Measurements from ENCODE around the gene DPEP3.
"Not testable (repeated sequence)": the region's sequence is repeated elsewhere in the genome, so short reads cannot be mapped to it uniquely, and the experiment has no call there.

Gene DPEP3

GRCh38 chr16:67943619-67944504, 36.4 kb downstream of the DPEP3 start, which contains the start of gene LCAT:
Gene LCAT (minus strand): TSS chr16:67944120. CDS start chr16:67944101, 19 bp downstream.
- no peak for FAIRE-seq

DNA sequence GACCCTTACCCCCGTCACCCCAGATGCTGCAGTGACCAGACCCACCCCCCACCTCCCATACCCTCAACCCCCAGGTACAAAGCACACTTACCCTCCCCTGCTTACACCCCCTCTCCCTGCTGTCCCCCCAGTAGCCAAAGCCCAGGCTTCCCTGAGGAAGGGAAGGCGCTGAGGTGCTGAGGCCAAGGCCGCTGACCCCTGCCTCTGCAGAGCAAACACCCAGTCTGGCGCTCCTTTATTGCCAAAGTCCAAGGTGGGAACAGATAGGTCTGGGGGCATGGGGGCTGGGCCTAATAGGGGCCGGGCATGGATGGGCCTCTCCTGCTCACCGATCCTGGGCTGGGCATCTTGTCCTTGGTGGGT, 37.1 kb downstream of the DPEP3 start:
- FAIRE-seq = no peak

GRCh38 chr16:67942510-67943255, 37.6 kb downstream of the DPEP3 start:
- no peak for FAIRE-seq

GRCh38 chr16:67942200-67942509, 38.1 kb downstream of the DPEP3 start:
- no peak for FAIRE-seq

DNA sequence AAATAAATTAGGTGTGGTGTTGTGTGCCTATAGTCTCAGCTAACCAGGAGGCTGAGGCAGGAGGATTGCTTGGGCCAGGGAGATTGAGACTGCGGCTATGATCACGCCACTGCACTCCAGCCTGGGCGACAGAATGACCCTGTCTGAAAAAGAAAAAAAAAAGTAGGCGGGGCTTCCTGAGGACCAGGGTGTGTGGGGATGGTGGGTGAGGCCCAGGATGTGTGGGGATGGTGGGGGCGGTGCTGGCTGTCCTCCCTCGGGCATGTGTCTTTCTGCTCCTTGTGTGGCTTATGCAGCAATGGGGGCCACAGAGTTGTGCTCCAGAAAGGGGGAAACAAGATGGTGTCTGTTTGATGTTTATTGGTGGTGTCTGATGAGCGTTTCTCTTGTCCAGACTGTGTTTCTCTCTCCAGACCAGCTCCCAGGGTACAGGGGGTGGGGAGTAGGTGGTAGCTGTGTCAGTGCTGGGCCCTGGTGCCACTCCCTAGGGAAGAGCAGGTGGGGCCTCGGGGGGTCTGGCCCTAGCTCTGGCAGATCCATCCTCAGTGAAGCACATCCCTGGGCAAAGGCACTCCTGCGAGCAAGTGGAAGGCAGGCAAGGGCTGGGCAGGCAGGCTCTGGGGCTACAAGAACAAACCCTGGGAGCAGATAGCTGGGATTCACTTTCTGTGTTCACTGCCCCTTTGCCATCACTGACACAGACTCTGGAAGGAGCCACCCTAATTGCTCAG, 38.7 kb downstream of the DPEP3 start:
- FAIRE-seq = no peak

- FAIRE-seq = no peak
Measured at GRCh38 chr16:67940446-67941089, 39.7 kb downstream of the DPEP3 start.

- FAIRE-seq = no peak
Measured at GRCh38 chr16:67939507-67940445, 40.5 kb downstream of the DPEP3 start.

DNA sequence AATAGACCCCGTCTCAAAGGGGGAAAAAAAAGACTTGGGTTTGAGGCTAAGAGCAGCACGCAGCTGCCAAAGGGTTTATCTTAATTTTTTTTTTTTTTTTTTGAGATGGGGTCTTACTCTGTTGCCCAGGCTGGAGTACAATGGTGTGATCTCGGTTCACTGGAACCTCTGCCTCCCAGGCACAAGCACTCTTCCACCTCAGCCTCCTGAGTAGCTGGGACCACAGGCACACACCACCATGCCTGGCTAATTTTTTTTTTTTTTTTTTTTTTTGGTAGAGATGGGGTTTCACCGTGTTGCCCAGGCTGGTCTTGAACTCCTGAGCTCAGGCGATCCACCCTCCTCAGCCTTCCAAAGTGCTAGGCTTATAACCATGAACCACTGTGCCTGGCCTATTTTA, 42.6 kb downstream of the DPEP3 start:
- FAIRE-seq = not testable (repeated sequence)

GRCh38 chr16:67936880-67937605, 43.3 kb downstream of the DPEP3 start:
- FAIRE-seq = no peak

GRCh38 chr16:67936124-67936879, 44.0 kb downstream of the DPEP3 start, which contains the start of gene PSMB10:
Gene PSMB10 (minus strand): TSS chr16:67936850. CDS start chr16:67936749, 101 bp downstream.
- FAIRE-seq = no peak

- peak; percentile 98 for FAIRE-seq
Measured at GRCh38 chr16:67935402-67936123, 44.7 kb downstream of the DPEP3 start.

DNA sequence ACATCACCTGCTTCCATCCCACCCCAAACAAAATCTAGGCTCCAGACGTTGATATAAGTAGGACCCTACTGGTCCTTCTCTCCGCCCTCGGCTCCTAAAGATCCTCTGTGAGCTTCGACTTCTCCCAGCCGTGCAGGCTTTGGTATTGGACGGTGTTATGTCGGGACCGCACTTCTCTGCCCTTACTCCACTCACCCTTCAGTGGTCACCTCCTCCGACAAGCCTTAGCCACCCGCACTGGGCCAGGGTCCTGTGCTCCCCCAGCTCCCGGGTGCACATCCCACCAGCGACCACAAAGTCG, 45.2 kb downstream of the DPEP3 start:
- FAIRE-seq = no peak

DNA sequence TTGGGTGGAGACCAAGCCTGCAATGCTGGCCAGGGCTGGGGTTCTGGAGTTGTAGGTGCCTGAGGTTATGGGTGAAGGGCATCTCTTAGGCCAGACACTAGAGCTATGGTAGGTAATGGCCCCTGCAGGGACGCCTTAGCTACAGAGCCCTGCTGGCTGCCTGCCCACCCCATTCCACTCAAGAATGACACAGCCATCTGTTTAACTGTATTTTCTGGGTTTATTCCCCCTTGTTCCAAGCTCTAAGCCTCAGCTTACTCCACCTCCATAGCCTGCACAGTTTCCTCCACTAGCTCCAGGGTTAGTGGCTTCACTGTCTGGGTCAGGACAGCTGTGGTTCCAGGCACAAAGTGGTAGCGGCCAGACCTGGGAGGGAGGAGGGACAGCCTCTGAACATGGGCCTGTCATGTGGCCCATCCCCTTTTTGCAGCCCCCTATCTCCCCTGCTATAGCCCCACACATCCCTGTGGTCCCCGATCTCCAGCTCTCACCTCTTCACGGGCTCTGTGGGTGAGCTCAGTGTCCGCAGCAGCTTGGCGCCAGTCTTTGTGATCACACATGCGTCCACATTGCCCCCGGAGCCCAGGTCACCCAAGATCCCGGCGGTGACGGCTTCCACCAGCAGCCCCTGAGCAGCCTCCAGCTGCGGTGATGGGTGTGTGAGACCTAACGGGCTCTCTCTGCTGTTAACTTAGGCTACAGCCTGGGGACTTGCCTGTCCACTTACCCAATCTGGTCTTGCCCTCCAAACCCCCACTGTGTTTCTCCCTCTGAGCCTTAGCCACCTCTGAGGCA, 45.8 kb downstream of the DPEP3 start:
- no peak for FAIRE-seq

GRCh38 chr16:67933805-67934204, 46.5 kb downstream of the DPEP3 start:
- no peak for FAIRE-seq

DNA sequence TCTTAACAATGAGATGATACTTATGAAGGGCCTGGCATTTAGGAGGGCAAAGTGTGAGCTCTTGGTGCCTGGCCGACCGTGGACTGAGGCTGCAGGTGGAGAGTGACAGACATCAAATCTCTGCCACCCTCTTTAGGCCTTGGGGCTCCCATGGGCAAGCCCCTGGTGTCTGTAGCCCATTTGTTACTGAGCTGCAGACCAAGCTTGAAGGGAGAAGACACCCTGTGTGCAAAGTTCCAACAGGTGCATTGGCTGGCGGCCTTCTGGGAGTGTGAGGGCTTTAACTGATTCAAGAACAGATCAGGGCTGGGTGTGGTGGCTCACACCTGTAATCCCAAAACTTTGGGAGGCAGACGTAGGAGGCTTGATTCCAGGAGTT, 47.8 kb downstream of the DPEP3 start:
- FAIRE-seq = no peak

GRCh38 chr16:67931712-67932461, 48.4 kb downstream of the DPEP3 start, which contains the start of gene CTRL:
Gene CTRL (minus strand): TSS chr16:67931862. CDS start chr16:67931852, 10 bp downstream.
- no peak for FAIRE-seq

- FAIRE-seq = no peak
Measured at GRCh38 chr16:67930678-67931211, 49.6 kb downstream of the DPEP3 start.

- FAIRE-seq = no peak
Measured at GRCh38 chr16:67930191-67930590, 50.1 kb downstream of the DPEP3 start.
